GM23338 (cell line): ENCODE results near the gene YTHDC2. TPM values are rescaled to one million over a fixed set of nuclear protein-coding genes. Genes with fewer than 3 reads are reported as not detected.

ENCODE experiments used
- ATAC-seq: fragments of 200-7000 bp; cut with Tn5 transposase; 3 replicates; pipeline ENCODE4 v1.9.1; 2020
- DNase-seq: peaks from one replicate; pipeline ENCODE4 v3.0.0-alpha.2; 2015; ENCODE audit warnings: low spot score
- H2AFZ ChIP-seq: fragments of 200-600 bp; sonication (generic); 2 replicates; pipeline ENCODE4 v1.8.0; 2016; ENCODE audit warnings: antibody characterized with exemption, mild to moderate bottlenecking, moderate library complexity
- H3F3A ChIP-seq: fragments of 200-600 bp; sonication (generic); replicated peaks from 2 replicates; pipeline ENCODE4 v1.8.0; 2017; ENCODE audit warnings: antibody characterized with exemption, mixed run types, low read depth
- H3K27ac ChIP-seq: fragments of 200-600 bp; sonication (generic); 2 replicates; pipeline ENCODE4 v1.6.1; 2016; ENCODE audit warnings: low read depth
- H3K27me3 ChIP-seq: fragments of 200-600 bp; sonication (generic); 2 replicates; pipeline ENCODE4 v1.8.0; 2016; ENCODE audit warnings: mild to moderate bottlenecking, mixed run types, moderate library complexity; ENCODE audit not compliant: insufficient read depth
- H3K36me3 ChIP-seq: fragments of 200-600 bp; sonication (generic); 2 replicates; pipeline ENCODE4 v1.8.0; 2016; ENCODE audit warnings: mild to moderate bottlenecking; ENCODE audit not compliant: insufficient read depth
- H3K4me1 ChIP-seq: fragments of 200-600 bp; sonication (generic); 2 replicates; pipeline ENCODE4 v1.8.0; 2016; ENCODE audit warnings: mild to moderate bottlenecking, moderate library complexity; ENCODE audit not compliant: insufficient read depth
- H3K4me2 ChIP-seq: fragments of 200-600 bp; sonication (generic); 2 replicates; pipeline ENCODE4 v1.7.1; 2017; ENCODE audit warnings: mixed run types
- H3K4me3 ChIP-seq: fragments of 200-600 bp; sonication (generic); 2 replicates; pipeline ENCODE4 v1.6.1; 2016; ENCODE audit warnings: mixed run types
- H3K79me2 ChIP-seq: fragments of 200-600 bp; sonication (generic); replicated peaks from 2 replicates; pipeline ENCODE4 v1.8.0; 2017; ENCODE audit warnings: mild to moderate bottlenecking; ENCODE audit not compliant: insufficient read depth
- H3K9me2 ChIP-seq: fragments of 200-600 bp; sonication (generic); 2 replicates; pipeline ENCODE4 v1.8.0; 2017; ENCODE audit not compliant: insufficient read depth
- H4K20me1 ChIP-seq: fragments of 200-600 bp; sonication (generic); replicated peaks from 2 replicates; pipeline ENCODE4 v1.8.0; 2017; ENCODE audit warnings: mild to moderate bottlenecking; ENCODE audit not compliant: insufficient read depth
- H3K27ac Mint-ChIP-seq: 2 replicates; pipeline ENCODE4 v1.8.0; 2020; ENCODE audit warnings: inconsistent platforms, mild to moderate bottlenecking, moderate library complexity, mixed read lengths
- H3K27me3 Mint-ChIP-seq: 3 replicates; pipeline ENCODE4 v1.8.0; 2022; ENCODE audit warnings: low read depth, mild to moderate bottlenecking, moderate library complexity, mixed read lengths, inconsistent platforms; ENCODE audit not compliant: insufficient read depth, poor library complexity
- H3K36me3 Mint-ChIP-seq: 3 replicates; pipeline ENCODE4 v1.8.0; 2021; ENCODE audit warnings: low read depth, mild to moderate bottlenecking, inconsistent platforms, moderate library complexity, mixed read lengths
- H3K4me1 Mint-ChIP-seq: 3 replicates; pipeline ENCODE4 v1.8.0; 2020; ENCODE audit warnings: mild to moderate bottlenecking, inconsistent platforms, mixed read lengths
- H3K4me3 Mint-ChIP-seq: 3 replicates; pipeline ENCODE4 v1.8.0; 2021; ENCODE audit warnings: moderate library complexity, mild to moderate bottlenecking, inconsistent platforms, mixed read lengths
- H3K9me3 Mint-ChIP-seq: 3 replicates; pipeline ENCODE4 v1.8.0; 2020; ENCODE audit warnings: moderate library complexity, mild to moderate bottlenecking, inconsistent platforms, mixed read lengths
- CREB1 ChIP-seq: fragments of 250-450 bp; sonication (Bioruptor Pico); IDR thresholded peaks from 2 replicates; pipeline ENCODE4 v1.5.0; 2020; ENCODE audit warnings: low read depth, mild to moderate bottlenecking, moderate library complexity
- CTCF ChIP-seq, 2 experiments: fragments of 200-600 bp in 1 of 2; sonication (generic) in 1 of 2; conservative IDR thresholded peaks; 2 replicates each; pipeline versions ENCODE4 v1.5.1 to v1.6.1; 2016 to 2017; ENCODE audit warnings: antibody characterized with exemption in 2 of 2, low read depth in 2 of 2, mild to moderate bottlenecking in 2 of 2, moderate library complexity in 1 of 2
- NANOG ChIP-seq: IDR thresholded peaks from 2 replicates; pipeline ENCODE4 v1.6.1; 2016; ENCODE audit warnings: antibody characterized with exemption, borderline replicate concordance
- ZNF331 ChIP-seq: fragments of 250-450 bp; sonication (Bioruptor Pico); IDR thresholded peaks from 2 replicates; pipeline ENCODE4 v1.5.0; 2020; ENCODE audit warnings: low read depth, mild to moderate bottlenecking, moderate library complexity
- ZNF462 ChIP-seq: fragments of 250-450 bp; sonication (Bioruptor Pico); IDR thresholded peaks from 2 replicates; pipeline ENCODE4 v1.5.0; 2020; ENCODE audit warnings: mild to moderate bottlenecking, moderate library complexity
- polyA plus RNA-seq: library from polyadenylated mRNA; unstranded; fragments of >200 nt; fragmentation: Nextera tagmentation; extraction: Ambion mirVana; gene quantifications from 2 replicates; pipeline ENCODE4 v1.2.1, GENCODE V29; 2016
- total RNA-seq: library from RNA; depleted of rRNA; stranded (reverse); fragments of >200 nt; shearing (Covaris generic); gene quantifications from 2 replicates; pipeline ENCODE4 v1.2.3, GENCODE V29; 2014

YTHDC2 gene
- total and polyA plus RNA-seq, 2 experiments from 2014 or later, result 19.9 to 33.9 TPM

GRCh38 chr5:113507601-113508000, 5.9 kb upstream of the YTHDC2 start (continued):
- TF ChIP-seq CTCF (conservative IDR thresholded peaks at IDR 0.05; ENCODE audit: low read depth in 2 of 2) (no peak), CREB1 (no peak), NANOG (no peak), ZNF462 (CRISPR knock-in tag) (no peak)

- Histone ChIP-seq H3K27ac (no peak overlapping the region), H4K20me1 (no peaks in the 10 kb centered on the region), H3K27me3 (no peaks in the 10 kb centered on the region), H3K4me2 (no peak overlapping the region), H3K4me1 (peaks cover 5% of the 10 kb centered on the region; the same call in 1 of the 2 replicates), H3K4me3 (no peak overlapping the region), H3K79me2 (no peaks in the 10 kb centered on the region), H3F3A (no peaks in the 10 kb centered on the region), H2AFZ (no peak overlapping the region), H3K9me2 (no peaks in the 10 kb centered on the region), H3K36me3 (no peaks in the 10 kb centered on the region)
- Mint-ChIP-seq H3K27me3 (peaks cover 2% of the 10 kb centered on the region), H3K4me1 (peaks cover 3% of the 10 kb centered on the region), H3K27ac (no peak overlapping the region), H3K4me3 (no peak overlapping the region), H3K9me3 (no peaks in the 10 kb centered on the region), H3K36me3 (no peaks in the 10 kb centered on the region)
- DNase-seq (no peak), ATAC-seq (no peak)
- no peak for TF ChIP-seq CTCF (conservative IDR thresholded peaks at IDR 0.05; ENCODE audit: low read depth in 2 of 2)
- no peak for TF ChIP-seq ZNF331 (CRISPR knock-in tag)
- no peak for TF ChIP-seq ZNF462 (CRISPR knock-in tag)
Observed at GRCh38 chr5:113508756-113509155, 4.7 kb upstream of the YTHDC2 start.
